ENCODE measurements around the gene PCED1B.
"Not testable (repeated sequence)": the region's sequence is repeated elsewhere in the genome, so short reads cannot be mapped to it uniquely, and the experiment has no call there.

Gene PCED1B, protein sequence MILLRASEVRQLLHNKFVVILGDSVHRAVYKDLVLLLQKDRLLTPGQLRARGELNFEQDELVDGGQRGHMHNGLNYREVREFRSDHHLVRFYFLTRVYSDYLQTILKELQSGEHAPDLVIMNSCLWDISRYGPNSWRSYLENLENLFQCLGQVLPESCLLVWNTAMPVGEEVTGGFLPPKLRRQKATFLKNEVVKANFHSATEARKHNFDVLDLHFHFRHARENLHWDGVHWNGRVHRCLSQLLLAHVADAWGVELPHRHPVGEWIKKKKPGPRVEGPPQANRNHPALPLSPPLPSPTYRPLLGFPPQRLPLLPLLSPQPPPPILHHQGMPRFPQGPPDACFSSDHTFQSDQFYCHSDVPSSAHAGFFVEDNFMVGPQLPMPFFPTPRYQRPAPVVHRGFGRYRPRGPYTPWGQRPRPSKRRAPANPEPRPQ

DNA sequence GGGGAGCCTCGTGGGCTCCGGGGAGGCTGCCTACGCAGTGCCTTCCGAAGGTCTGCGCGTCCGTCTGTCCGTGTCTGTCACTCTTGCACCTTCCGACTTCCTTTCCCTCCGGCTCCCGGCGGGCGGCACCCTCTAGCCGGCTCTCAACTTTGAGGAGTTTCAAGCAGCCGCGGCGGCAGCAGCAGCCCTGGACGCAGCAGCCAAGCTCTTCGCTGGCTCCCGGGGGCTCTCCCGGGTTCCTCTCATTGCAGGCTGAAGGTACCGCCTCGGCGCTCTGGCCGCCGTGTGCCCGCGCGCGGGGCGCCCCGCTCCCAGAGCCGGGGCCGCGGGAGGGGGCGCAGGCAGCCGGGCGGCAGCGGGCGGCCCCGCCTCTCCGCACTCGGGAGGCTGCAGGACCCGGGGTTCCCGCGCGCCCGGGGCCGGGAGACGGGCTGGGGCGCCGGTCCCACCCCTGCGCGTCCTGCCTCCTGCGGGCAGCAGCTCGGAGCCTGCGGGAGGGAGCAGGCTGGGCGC lies at the start of gene PCED1B, which contains the start of gene AMIGO2:
Gene PCED1B (plus strand): TSS at position 154 of the 513 bp plus-strand sequence. CDS start 155,443 bp downstream, outside the sequence.
Gene AMIGO2 (minus strand): TSS at position 492 of the 513 bp plus-strand sequence. CDS start 957 bp downstream, outside the sequence.
- peak; percentile 66 for DNase-seq

DNA sequence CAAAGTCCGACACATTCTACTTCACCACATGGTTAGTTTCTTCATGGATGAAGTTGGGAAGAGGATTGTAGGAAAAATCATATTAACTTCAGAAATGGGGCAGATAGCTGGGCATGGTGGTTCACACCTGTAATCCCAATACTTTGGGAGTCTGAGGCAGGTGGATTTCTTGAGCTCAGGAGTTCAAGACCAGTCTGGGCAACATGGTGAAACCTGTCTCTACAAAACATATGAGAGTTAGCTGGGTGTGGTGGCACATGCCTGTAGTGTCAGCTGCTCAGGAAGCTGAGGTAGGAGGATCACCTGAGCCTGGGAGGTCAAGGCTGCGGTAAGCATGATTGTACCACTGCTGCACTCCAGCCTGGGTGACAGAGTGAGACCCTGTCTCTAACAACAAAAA lies 49.5 kb upstream of the PCED1B start:
- DNase-seq = no peak

DNA sequence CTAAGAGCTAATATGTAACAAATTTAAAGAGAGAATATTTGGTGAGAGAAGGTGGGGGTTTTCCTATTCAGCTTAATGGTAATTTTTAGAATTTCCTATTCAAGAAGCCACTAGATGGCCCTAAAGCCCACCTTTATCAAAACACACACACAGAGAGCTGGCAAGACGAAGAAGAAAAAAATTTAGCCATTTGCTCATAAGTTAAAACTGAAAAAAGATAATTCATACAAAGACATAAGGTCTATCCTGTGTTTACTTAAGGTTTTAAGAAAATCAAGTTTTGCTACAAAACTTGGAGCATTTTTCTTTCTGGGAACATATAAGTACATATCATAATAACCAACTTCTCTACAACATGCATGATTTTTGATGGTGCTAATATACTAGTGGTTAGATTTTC lies 46.8 kb upstream of the PCED1B start:
- peak; percentile 56 for DNase-seq

DNA sequence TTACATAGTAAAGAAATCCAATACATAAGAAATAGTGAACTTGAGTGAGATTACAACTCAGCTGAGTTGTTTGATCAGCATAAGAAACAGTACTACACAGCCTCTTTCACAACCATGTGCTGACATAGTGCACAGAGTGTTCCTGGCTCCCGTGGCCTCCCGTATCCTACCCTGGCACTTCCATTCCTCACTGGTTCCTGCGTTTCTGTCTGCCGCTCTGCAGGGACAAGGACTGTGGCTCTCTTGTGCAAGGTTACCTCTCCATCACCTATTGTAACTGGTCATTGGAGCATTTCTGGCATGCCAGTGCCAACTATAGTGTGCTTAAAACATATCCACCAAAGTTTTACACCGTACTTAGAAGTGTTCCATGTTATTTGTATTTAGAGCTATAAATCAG lies 46.3 kb upstream of the PCED1B start:
- DNase-seq = no peak

DNA sequence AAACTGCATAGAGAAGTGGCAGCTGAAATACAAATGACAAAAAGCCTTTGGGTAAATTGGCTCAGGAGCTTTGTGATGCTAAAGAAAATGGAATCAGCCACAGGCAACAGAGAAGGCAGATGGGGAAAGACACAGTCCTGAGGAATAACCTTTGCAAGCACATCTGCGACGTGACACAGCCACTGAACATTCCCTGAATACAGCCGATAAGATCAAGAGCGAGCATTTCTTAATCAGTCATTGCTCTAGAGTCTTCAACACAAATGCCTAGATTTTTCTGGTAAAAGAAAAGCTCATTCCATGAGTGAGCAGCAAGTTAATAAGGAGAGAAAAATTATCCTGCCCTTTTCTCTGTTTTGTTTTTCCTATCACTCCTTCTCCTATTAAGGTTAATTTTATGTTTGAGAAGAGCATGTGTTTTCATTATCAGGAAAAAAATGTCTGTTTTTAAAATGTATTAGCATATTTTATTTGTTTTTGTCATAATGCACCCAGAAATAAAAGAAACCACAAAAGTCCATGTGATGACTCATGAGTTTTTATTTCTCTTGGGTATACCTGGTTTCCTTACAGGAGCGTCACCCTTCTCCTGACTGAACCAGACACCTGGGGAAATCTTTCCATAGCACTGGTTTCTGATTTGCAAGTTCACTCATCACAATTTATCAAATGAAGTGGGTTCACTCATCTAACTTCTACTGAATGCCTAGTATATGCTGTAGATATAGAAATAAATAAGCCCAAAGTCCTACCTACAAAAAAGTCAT lies 45.4 kb upstream of the PCED1B start:
- DNase-seq = no peak

DNA sequence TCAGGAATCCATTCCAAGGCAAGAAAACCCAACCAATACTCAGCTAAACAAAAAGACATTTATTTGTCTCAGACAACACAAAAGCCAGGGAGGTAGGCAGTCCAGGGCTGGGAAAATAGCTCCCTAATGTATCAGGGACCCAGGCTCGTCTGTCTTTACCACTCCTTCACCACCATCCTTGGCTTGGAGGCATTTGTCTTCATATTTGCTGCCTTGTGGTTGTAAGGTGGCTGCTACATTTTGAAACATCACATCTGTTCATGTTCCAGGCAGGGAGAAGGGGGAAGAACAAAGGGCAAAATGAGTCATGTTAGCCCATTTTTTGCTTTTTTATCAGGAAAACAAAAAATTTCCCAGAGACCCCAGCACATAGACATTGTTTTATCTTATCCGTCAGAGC lies 44.8 kb upstream of the PCED1B start:
- DNase-seq = no peak

DNA sequence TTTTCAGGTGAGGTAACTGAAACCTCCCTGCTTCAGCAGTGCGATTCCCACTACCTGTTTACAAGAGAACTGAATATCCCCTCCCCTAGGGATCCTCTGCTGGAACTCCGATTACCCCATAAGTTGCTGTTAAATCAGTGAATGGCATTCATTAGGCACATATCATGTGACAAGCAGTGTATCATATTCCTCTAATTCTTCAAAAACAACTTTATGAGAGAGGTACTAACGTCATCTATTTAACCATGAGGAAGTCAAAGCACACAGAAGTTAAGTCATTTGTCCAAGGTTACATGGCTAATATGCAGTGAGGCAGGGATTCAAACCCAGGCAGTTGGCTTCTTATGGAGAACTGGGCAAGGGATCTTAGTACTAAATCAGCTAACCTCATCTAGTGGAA lies 43.9 kb upstream of the PCED1B start:
- no peak for DNase-seq

DNA sequence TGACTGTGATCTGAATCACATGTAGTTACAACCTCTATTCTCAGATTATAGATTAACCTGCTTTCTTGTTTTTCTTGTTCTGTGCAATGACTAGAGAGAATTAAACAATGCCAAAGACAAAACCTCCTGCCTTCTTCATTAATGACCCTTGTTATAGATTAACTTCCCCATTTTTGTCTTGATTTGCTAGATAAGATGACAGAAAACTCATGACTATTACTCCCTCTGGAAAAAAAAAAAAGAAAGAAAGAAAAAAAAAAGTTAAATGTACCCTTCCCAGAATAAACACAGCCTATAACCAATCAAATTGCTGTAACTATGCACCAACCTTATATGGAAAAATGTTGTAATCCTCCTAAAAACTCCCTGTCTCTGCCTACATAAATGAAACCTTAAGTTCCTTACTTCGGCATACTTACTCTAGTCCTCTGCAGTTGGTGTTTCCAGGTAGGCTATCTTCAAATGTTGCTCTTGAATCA lies 41.1 kb upstream of the PCED1B start:
- DNase-seq = no peak

DNA sequence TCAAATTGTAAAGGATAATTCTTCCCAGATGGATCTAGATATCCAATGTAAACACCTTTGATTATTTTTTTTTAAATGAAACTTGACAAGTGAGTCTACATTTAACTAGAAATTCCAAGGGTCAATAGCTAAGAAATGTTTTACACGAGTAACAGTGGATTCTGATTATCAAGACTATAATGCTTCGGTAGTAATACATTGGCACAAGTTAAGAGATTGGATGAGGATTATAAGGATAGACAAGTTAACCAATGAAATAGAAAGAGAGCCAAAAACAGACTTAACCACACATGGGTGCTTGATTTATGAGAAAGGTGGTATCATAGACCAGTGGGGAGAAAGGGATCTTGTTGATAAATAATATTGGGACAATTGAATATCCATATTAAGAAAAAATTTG lies 40.3 kb upstream of the PCED1B start:
- no peak for DNase-seq

DNA sequence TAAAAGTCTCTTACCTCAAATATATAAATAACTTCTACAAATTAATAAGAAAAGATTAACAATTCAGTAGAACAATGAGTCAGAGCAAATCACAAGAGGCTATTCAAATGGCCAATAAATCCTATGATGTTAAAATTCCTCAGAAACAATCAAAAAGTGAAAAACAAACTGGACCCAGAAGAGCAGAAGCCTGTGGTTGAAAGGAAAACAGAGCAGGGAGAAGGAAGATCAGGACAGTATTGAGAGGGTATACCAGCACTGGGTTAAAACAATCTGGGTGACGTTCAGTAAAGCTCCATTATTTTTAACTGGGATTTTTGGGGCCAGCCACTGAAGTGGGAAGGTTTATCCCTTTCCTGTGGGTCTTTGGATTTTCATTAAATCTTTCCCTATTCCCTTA lies 39.7 kb upstream of the PCED1B start:
- no peak for DNase-seq

DNA sequence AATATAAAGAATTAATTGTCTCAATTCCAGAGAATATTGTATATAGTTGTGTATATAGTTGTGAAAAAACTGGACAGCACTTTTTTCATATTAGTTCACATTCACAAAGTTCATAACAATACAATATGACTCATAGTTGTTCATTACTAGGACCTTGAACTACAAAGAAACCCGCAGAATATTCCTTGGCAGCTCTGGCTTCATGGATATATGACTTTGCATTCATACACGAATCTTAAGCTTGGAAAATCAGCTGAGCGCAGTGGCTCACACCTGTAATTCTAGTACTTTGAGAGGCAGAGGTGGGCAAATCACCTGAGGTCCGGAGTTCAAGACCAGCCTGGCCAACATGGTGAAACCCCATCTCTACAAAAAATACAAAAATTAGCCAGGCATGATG lies 38.1 kb upstream of the PCED1B start:
- no peak for DNase-seq

DNA sequence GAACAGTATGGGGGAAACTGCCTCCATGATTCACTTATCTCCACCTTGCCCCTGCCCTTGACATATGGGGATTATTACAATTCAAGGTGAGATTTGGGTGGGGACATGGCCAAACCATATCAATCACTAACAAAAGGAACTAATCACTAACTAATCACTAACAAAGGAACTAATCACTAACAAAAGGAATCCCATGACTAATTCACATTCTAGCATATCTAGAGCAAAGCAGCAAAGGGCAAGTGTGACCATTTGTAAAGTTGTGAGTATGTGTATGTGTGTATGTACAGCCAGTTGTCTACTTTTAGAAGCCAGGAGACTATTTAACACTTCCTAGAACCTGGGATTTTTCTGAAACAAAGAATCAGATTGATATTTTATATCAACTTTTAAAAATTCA lies 30.9 kb upstream of the PCED1B start:
- no peak for DNase-seq

DNA sequence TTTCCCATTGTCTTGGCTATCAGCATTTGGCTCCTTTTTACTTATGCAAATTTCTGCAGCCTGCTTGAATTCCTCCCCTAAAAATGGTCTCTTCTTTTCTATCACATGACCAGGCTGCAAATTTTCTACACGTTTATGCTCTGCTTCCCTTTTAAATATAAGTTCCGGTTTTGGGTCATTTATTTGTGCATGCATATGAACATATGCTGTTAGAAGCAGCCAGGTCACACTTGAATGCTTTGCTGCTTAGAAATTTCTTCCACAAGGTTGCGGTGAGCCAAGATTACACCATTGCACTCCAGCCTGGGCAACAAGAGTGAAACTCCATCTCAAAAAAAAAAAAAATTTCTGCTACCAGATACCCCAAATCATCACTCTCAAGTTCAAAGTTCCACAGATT lies 28.1 kb upstream of the PCED1B start:
- not testable (repeated sequence) for DNase-seq

DNA sequence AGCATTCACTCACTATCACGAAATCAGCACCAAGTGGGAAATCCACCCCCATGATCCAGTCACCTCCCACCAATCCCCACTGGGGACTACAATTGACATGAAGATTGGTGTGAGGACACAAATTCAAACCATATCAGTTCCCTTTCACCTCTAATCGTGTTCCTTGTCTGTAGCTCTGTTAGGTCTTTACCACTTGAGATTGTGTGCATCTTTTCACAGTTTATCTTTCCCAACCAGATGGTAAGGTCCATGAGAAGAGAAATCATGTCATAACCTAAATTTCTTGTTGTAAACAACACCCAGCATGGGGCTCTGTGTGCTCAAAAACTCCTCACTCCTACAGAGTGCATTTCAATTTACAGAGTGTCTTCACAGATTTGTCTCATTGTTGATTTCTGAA lies 27.1 kb upstream of the PCED1B start:
- no peak for DNase-seq

DNA sequence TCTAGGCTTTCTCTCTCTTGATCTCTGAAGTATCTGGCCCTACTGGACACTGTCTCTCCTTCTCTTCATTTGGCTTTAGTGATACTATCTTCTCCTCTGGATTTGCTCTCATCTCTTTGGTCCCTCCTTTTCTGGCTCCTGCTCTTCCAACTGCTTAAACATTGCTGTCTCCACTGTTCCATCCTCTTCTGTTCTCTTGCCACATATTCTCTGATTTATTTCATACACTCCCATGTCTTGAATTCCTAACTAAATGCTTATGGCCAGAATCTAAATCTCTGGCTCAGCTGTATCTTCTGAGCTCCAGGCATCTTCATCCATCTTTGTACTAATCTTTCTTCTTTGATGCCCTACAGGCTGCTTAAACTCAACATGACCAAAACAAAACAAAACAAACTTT lies 25.5 kb upstream of the PCED1B start:
- DNase-seq = no peak

DNA sequence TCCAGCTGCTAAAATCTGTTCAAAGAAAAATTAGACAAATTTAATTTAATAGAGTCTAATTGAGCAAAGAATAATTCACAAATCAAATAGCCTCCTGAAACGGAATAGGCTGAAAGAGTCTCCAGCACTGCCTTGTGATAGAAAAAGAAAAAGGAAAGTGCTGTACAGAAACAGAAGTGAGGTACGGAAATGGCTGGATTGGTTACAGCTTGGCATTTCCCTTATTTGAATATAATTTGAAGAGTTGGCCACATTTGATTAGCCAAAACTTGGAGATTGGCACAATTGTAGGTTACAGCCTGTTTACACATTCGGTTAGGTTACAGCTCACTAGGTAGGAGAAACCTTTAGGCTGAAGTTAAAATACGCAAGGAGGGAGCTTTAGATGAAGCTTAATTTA lies 24.8 kb upstream of the PCED1B start:
- no peak for DNase-seq

DNA sequence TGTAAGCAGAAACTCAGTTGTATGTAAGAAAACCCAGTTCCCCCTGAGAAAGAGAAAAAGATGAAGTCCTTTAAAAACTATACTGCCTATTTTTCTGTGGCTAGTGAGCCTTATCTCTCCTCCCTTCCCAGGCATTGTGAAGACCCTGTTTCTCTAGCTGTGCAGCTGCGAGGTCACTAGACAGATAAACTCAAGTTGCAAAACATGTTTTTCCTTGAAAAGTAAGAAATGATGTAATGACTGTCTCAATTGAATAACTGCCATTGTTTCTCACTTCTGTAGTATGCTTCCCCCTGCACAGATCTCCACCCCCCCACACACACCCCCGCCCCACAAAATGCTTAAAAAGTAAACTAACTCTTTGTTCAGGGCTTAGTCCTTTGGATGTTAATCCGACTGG lies 23.6 kb upstream of the PCED1B start:
- not testable (repeated sequence) for DNase-seq

DNA sequence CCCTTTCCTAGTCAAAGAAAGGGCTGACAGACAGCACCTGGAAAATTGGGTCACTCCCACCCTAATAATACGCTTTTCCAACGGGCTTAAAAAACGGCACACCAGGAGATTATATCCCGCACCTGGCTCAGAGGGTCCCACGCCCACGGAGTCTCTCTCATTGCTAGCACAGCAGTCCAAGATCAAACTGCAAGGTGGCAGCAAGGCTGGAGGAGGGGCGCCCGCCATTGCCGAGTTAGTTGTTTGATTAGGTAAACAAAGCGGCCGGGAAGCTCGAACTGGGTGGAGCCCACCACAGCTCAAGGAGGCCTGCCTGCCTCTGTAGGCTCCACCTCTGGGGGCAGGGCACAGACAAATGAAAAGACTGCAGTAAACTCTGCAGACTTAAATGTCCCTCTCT lies 22.5 kb upstream of the PCED1B start:
- DNase-seq = not testable (repeated sequence)

DNA sequence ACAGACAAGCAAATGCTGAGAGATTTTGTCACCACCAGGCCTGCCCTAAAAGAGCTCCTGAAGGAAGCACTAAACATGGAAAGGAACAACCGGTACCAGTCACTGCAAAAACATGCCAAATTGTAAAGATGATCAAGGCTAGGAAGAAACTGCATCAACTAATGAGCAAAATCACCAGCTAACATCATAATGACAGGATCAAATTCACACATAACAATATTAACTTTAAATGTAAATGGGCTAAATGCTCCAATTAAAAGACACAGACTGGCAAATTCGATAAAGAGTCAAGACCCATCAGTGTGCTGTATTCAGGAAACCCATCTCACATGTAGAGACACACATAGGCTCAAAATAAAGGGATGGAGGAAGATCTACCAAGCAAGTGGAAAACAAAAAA lies 20.8 kb upstream of the PCED1B start:
- DNase-seq = not testable (repeated sequence)

DNA sequence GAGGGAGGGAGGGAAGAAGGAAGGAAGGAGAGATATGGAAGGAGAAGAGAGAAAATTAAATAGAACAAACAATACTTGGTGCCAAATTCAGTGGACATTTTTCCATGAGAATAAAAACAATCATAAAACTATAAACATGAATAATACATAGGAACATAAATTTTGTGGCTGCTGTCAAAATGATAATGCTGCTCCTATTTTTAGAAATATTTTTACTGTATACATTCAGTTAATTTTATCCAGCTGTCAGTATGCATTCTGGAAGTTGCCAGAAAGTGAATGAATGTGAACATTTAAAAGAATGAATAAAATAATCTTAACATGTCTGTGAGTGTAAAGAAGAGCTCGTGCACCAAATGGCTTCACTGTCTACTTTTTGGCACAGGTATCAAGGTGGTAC lies 13.9 kb upstream of the PCED1B start:
- no peak for DNase-seq

DNA sequence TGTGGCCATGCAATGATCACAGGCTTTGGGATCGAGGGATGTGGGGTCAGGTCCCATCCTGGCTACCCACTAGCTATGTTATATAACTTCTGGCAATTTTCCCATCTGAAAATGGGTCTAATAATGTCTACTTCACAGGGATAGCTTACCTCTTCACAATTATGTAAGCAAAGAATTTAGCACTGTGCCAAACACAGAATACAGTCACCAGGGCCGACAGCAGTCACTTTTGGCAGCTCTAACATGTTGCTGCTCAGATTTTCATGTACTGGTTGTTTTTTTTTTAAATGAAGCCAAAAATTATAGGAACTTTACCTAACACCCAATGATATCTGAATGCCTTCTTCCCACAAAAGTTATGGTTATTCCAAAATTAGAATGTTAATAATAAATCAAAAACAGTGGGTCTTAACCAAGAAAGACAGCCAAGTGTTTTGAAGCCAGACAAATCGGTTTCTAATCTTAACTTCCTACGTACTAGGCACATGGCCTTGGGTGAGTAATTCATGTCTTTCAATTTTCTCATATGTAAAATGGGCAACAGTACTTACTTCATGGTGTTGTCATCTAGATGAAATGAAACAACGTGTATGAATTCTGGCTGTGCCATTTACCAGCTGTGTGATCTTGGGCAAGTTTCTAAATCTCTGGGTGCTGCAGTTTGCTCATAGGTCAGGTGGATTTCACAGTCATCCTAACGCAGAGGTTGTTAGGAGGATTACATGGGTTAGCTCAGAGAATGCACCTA lies 13.0 kb upstream of the PCED1B start:
- DNase-seq = peak; percentile 47

DNA sequence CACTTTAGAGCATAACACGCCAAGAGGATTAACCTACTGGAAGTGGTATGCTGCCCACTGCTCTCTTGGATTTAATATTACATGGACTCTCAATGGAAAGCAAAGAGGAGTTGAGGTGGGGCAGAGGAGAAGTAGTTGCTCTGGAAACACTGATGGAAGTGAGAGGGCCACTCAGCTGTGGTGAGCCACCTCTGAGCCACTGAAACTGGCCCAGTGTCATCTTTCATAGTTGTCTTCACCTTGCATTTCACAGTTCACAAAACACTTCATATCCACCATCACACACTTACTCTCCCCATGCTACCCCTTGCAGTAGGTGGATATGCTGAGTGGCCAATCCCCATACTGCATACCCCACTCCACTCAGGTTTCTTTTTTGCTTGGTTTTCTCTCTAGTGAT lies 12.2 kb upstream of the PCED1B start:
- DNase-seq = no peak

All from NCI-H1092 (cell line).